CD14-positive monocyte (primary cell): ENCODE results near the gene ZBTB7C. TPM values are rescaled to one million over a fixed set of nuclear protein-coding genes. Genes with fewer than 3 reads are reported as not detected.

ENCODE experiments used
- DNase-seq, 3 donors: peaks; one replicate each; pipeline ENCODE4 v3.0.0-alpha.2; 2011 to 2022
- H2AFZ ChIP-seq: 2 replicates; pipeline ENCODE4 v1.6.0; 2012; ENCODE audit warnings: mild to moderate bottlenecking, low read depth, low read length, inconsistent platforms; ENCODE audit not compliant: insufficient read depth, poor library complexity, severe bottlenecking
- H3K27ac ChIP-seq, 2 donors: 1 replicate in 1 of 2; 2 replicates in 1 of 2; pipeline ENCODE4 v1.5.1; 2012 to 2013; ENCODE audit warnings: low read length in 2 of 2, control low read depth in 1 of 2, inconsistent platforms in 1 of 2, low read depth in 1 of 2, mild to moderate bottlenecking in 1 of 2
- H3K27me3 ChIP-seq, 2 donors: one replicate each; pipeline versions ENCODE4 v1.6.0 to v1.6.1; 2011 to 2013; ENCODE audit warnings: low read length in 2 of 2; ENCODE audit not compliant: control insufficient read depth in 2 of 2, insufficient read depth in 2 of 2
- H3K36me3 ChIP-seq, 2 donors: replicated peaks in 1 of 2; 1 replicate in 1 of 2; 2 replicates in 1 of 2; pipeline versions ENCODE4 v1.5.1 to v1.6.1; 2012 to 2013; ENCODE audit warnings: low read length in 2 of 2, control low read depth in 1 of 2, inconsistent platforms in 1 of 2, mild to moderate bottlenecking in 1 of 2; ENCODE audit not compliant: insufficient read depth in 2 of 2, control insufficient read depth in 1 of 2
- H3K4me1 ChIP-seq, 2 donors: 1 replicate in 1 of 2; 2 replicates in 1 of 2; pipeline versions ENCODE4 v1.5.1 to v1.6.1; 2012 to 2013; ENCODE audit warnings: low read length in 2 of 2, control low read depth in 1 of 2, inconsistent platforms in 1 of 2, mild to moderate bottlenecking in 1 of 2, moderate library complexity in 1 of 2; ENCODE audit not compliant: insufficient read depth in 2 of 2, control insufficient read depth in 1 of 2
- H3K4me2 ChIP-seq: replicated peaks from 2 replicates; pipeline ENCODE3; 2012; ENCODE audit warnings: low read length, moderate library complexity, mild to moderate bottlenecking; ENCODE audit not compliant: poor library complexity, severe bottlenecking; ENCODE audit errors: extremely low read depth
- H3K4me3 ChIP-seq, 3 experiments: fragments of 200-600 bp in 1 of 3; sonication (generic) in 1 of 3; replicated peaks in 1 of 3; 1 replicate in 2 of 3; 2 replicates in 1 of 3; pipeline ENCODE4 v1.5.1; 2011 to 2013; ENCODE audit warnings: low read length in 3 of 3, mild to moderate bottlenecking in 3 of 3, control low read depth in 2 of 3, low read depth in 2 of 3, inconsistent platforms in 1 of 3, moderate library complexity in 1 of 3
- H3K79me2 ChIP-seq: 2 replicates; pipeline ENCODE4 v1.6.0; 2012; ENCODE audit warnings: mild to moderate bottlenecking, control low read depth, inconsistent platforms, low read length, moderate library complexity; ENCODE audit not compliant: insufficient read depth
- H3K9ac ChIP-seq: 2 replicates; pipeline ENCODE4 v1.6.0; 2017; ENCODE audit warnings: low read length, mild to moderate bottlenecking; ENCODE audit not compliant: insufficient read depth, poor library complexity, severe bottlenecking
- H3K9me3 ChIP-seq, 2 donors: replicated peaks in 1 of 2; 1 replicate in 1 of 2; 2 replicates in 1 of 2; pipeline versions ENCODE4 v1.5.1 to v1.6.1; 2012 to 2013; ENCODE audit warnings: low read length in 2 of 2, control low read depth in 1 of 2; ENCODE audit not compliant: control insufficient read depth in 1 of 2, insufficient read depth in 1 of 2
- H4K20me1 ChIP-seq: 2 replicates; pipeline ENCODE4 v1.6.0; 2012; ENCODE audit warnings: mild to moderate bottlenecking, low read length, control low read depth, moderate library complexity; ENCODE audit not compliant: insufficient read depth
- H3K27ac Mint-ChIP-seq, 7 donors: one replicate each; pipeline ENCODE4 v1.8.0; 2020; ENCODE audit warnings: mild to moderate bottlenecking in 7 of 7, mixed read lengths in 7 of 7, moderate library complexity in 6 of 7, inconsistent platforms in 2 of 7
- H3K27me3 Mint-ChIP-seq, 3 donors: one replicate each; pipeline ENCODE4 v1.8.0; 2021 to 2022; ENCODE audit warnings: low read depth in 3 of 3, mild to moderate bottlenecking in 3 of 3, mixed read lengths in 3 of 3, moderate library complexity in 3 of 3, inconsistent platforms in 1 of 3
- H3K36me3 Mint-ChIP-seq, 2 donors: one replicate each; pipeline ENCODE4 v1.8.0; 2020; ENCODE audit warnings: mixed read lengths in 2 of 2, inconsistent platforms in 1 of 2, mild to moderate bottlenecking in 1 of 2
- H3K4me1 Mint-ChIP-seq: one replicate; pipeline ENCODE4 v1.8.0; 2020; ENCODE audit warnings: mild to moderate bottlenecking, mixed read lengths
- H3K4me3 Mint-ChIP-seq, 2 donors: one replicate each; pipeline ENCODE4 v1.8.0; 2020; ENCODE audit warnings: mild to moderate bottlenecking in 2 of 2, mixed read lengths in 2 of 2, moderate library complexity in 1 of 2
- H3K9me3 Mint-ChIP-seq, 7 donors: one replicate each; pipeline ENCODE4 v1.8.0; 2020 to 2022; ENCODE audit warnings: mixed read lengths in 7 of 7, mild to moderate bottlenecking in 6 of 7, moderate library complexity in 6 of 7, inconsistent platforms in 2 of 7
- CTCF ChIP-seq: fragments of 200-600 bp; IDR thresholded peaks from one replicate; pipeline ENCODE4 v1.8.0; 2022; ENCODE audit warnings: antibody characterized with exemption, mild to moderate bottlenecking
- WGBS: methylation state at CpG from one replicate; pipeline ENCODE4 v1.1.5; 2013; ENCODE audit warnings: missing lambda C conversion rate; ENCODE audit not compliant: insufficient coverage; 5-methylcytosine and 5-hydroxymethylcytosine counted together
- intact Hi-C, 2 donors: fragments of 100-400 bp; cut with micrococcal nuclease; formaldehyde crosslinking; loops; one replicate each; pipeline versions ENCODE4 v1.15.0 to v1.15.1; 2023
- polyA plus RNA-seq, 3 donors: library from polyadenylated mRNA; depleted of rRNA in 1 of 3; unstranded in 2 of 3; stranded (reverse) in 1 of 3; fragments of 300-500 nt in 2 of 3; fragments of >200 nt in 1 of 3; fragmentation: Illumina TruSeq in 2 of 3; gene quantifications; 1 replicate in 2 of 3; 2 replicates in 1 of 3; pipeline ENCODE4 v1.2.3, GENCODE V29; 2012 to 2021

ZBTB7C gene
- polyA plus RNA-seq, 3 donors, result 0.03 to 0.09 TPM; not detected in 1

- peak overlapping the region in 1 of 7 donors; percentile 61 for H3K27ac Mint-ChIP-seq
- intact Hi-C loops, result no loop called here
- no peaks in the 10 kb centered on the region for H3K9me3 ChIP-seq
- no peak overlapping the region for H3K9ac ChIP-seq
- H3K4me2 ChIP-seq, result no peak overlapping the region
- H3K36me3 ChIP-seq, result no peaks in the 10 kb centered on the region
- H3K4me3 Mint-ChIP-seq, result no peak overlapping the region
- TF ChIP-seq CTCF, result no peak
- H3K27ac ChIP-seq, result no peak overlapping the region
- 99% methylated on average over 8 of the region's 12 CpGs for WGBS
- no peaks in the 10 kb centered on the region for H3K79me2 ChIP-seq
- no peak overlapping the region for H3K4me3 ChIP-seq
- no peaks in the 10 kb centered on the region for H4K20me1 ChIP-seq
- peaks cover 24% of the 10 kb centered on the region for H3K4me1 Mint-ChIP-seq
- H3K4me1 ChIP-seq, result peaks cover 16 to 20% of the 10 kb centered on the region in 2 donors
- no peak for DNase-seq
- peaks cover 0 to 3% (median 0%) of the 10 kb centered on the region in 7 donors for H3K9me3 Mint-ChIP-seq
- H3K27me3 Mint-ChIP-seq, result peaks cover 2 to 3% (median 3%) of the 10 kb centered on the region in 3 donors
- H2AFZ ChIP-seq, result no peak overlapping the region
- H3K36me3 Mint-ChIP-seq, result no peaks in the 10 kb centered on the region
- H3K27me3 ChIP-seq, result no peaks in the 10 kb centered on the region
Observed at GRCh38 chr18:48294899-48295585, 114.1 kb downstream of the ZBTB7C start.

- H3K9ac ChIP-seq, result no peak overlapping the region
- no peak overlapping the region for H3K4me3 ChIP-seq
- no peak overlapping the region for H3K27ac ChIP-seq
- TF ChIP-seq CTCF, result no peak
- Mint-ChIP-seq H3K36me3 (no peaks in the 10 kb centered on the region), H3K27ac (peak overlapping the region in 3 of 7 donors; percentile 37 to 76 (median 61)), H3K27me3 (peaks cover 2 to 4% (median 3%) of the 10 kb centered on the region in 3 donors), H3K4me1 (peaks cover 17% of the 10 kb centered on the region), H3K9me3 (peaks cover 0 to 3% (median 0%) of the 10 kb centered on the region in 7 donors), H3K4me3 (no peak overlapping the region)
- no peaks in the 10 kb centered on the region for H3K36me3 ChIP-seq
- WGBS, result 95% methylated on average over 11 of the region's 16 CpGs
- intact Hi-C loops, result no loop called here
- H2AFZ ChIP-seq, result no peak overlapping the region
- H3K4me1 ChIP-seq, result peaks cover 8 to 12% of the 10 kb centered on the region in 2 donors
- no peak for DNase-seq
- no peaks in the 10 kb centered on the region for H3K9me3 ChIP-seq
- no peak overlapping the region for H3K4me2 ChIP-seq
- no peaks in the 10 kb centered on the region for H3K27me3 ChIP-seq
- no peaks in the 10 kb centered on the region for H4K20me1 ChIP-seq
- no peaks in the 10 kb centered on the region for H3K79me2 ChIP-seq
Observed at GRCh38 chr18:48293954-48294898, 115.0 kb downstream of the ZBTB7C start.
